ENCODE results near the gene TMEM117. TPM values are rescaled to one million over a fixed set of nuclear protein-coding genes. Genes with fewer than 3 reads are reported as not detected.

Gene TMEM117
- total RNA-seq, 1 donor = 10.8 TPM

GRCh38 chr12:44285321-44285960 is 449.6 kb downstream of the TMEM117 start:
- peak; percentile 45 for DNase-seq (ENCODE audit: low read depth)
- TF ChIP-seq CTCF (IDR thresholded peaks at IDR 0.05; ENCODE audit: insufficient read depth, low read depth, low read length) = no peak
- no peak overlapping the region for H3K4me3 ChIP-seq (ENCODE audit: low read depth, low read length)

GRCh38 chr12:44286336-44286735 is 450.5 kb downstream of the TMEM117 start:
- no peak for DNase-seq (ENCODE audit: low read depth)
- TF ChIP-seq CTCF (IDR thresholded peaks at IDR 0.05; ENCODE audit: insufficient read depth, low read depth, low read length) = no peak
- H3K4me3 ChIP-seq (ENCODE audit: low read depth, low read length) = no peak overlapping the region

GRCh38 chr12:44286821-44287505 is 451.1 kb downstream of the TMEM117 start:
- DNase-seq (ENCODE audit: low read depth) = no peak
- TF ChIP-seq CTCF (IDR thresholded peaks at IDR 0.05; ENCODE audit: insufficient read depth, low read depth, low read length) = no peak
- H3K4me3 ChIP-seq (ENCODE audit: low read depth, low read length) = no peak overlapping the region

- no peak for DNase-seq (ENCODE audit: low read depth)
- TF ChIP-seq CTCF (IDR thresholded peaks at IDR 0.05; ENCODE audit: insufficient read depth, low read depth, low read length) = no peak
- H3K4me3 ChIP-seq (ENCODE audit: low read depth, low read length) = no peak overlapping the region
These were observed 451.7 kb downstream of the TMEM117 start for GRCh38 chr12:44287545-44287944.

GRCh38 chr12:44294649-44295048 is 458.8 kb downstream of the TMEM117 start:
- TF ChIP-seq CTCF (IDR thresholded peaks at IDR 0.05; ENCODE audit: insufficient read depth, low read depth, low read length) = no peak
- H3K4me3 ChIP-seq (ENCODE audit: low read depth, low read length) = no peak overlapping the region
- DNase-seq (ENCODE audit: low read depth) = no peak

- no peak overlapping the region for H3K4me3 ChIP-seq (ENCODE audit: low read depth, low read length)
- TF ChIP-seq CTCF (IDR thresholded peaks at IDR 0.05; ENCODE audit: insufficient read depth, low read depth, low read length) = no peak
- no peak for DNase-seq (ENCODE audit: low read depth)
These were observed 460.2 kb downstream of the TMEM117 start for GRCh38 chr12:44295958-44296623.

All from fibroblast of villous mesenchyme (primary cell).